GM12865 (cell line): ENCODE measurements around the gene BCL2L12.
"Not testable (repeated sequence)": the region's sequence is repeated elsewhere in the genome, so short reads cannot be mapped to it uniquely, and the experiment has no call there.

Experiments
- DNase-seq: peaks from one replicate; pipeline ENCODE4 v3.0.0; 2010; ENCODE audit warnings: low read depth
- H3K4me3 ChIP-seq: 2 replicates; pipeline ENCODE4 v1.5.1; 2011; ENCODE audit warnings: mild to moderate bottlenecking, low read depth, low read length, control low read depth
- TF ChIP-seq, protein P1 (sequence below): IDR thresholded peaks from 2 replicates; pipeline ENCODE4 v1.5.1; 2011; ENCODE audit warnings: low read length, control low read depth, low read depth, inconsistent platforms; ENCODE audit not compliant: insufficient read depth; ENCODE audit errors: missing control alignments

BCL2L12 gene

GRCh38 chr19:49713236-49713845 is 47.6 kb downstream of the BCL2L12 start:
- no peak overlapping the region for H3K4me3 ChIP-seq
- TF ChIP-seq, protein P1, sequence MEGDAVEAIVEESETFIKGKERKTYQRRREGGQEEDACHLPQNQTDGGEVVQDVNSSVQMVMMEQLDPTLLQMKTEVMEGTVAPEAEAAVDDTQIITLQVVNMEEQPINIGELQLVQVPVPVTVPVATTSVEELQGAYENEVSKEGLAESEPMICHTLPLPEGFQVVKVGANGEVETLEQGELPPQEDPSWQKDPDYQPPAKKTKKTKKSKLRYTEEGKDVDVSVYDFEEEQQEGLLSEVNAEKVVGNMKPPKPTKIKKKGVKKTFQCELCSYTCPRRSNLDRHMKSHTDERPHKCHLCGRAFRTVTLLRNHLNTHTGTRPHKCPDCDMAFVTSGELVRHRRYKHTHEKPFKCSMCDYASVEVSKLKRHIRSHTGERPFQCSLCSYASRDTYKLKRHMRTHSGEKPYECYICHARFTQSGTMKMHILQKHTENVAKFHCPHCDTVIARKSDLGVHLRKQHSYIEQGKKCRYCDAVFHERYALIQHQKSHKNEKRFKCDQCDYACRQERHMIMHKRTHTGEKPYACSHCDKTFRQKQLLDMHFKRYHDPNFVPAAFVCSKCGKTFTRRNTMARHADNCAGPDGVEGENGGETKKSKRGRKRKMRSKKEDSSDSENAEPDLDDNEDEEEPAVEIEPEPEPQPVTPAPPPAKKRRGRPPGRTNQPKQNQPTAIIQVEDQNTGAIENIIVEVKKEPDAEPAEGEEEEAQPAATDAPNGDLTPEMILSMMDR: no peak
- DNase-seq: no peak

GRCh38 chr19:49716154-49716553 is 50.4 kb downstream of the BCL2L12 start:
- TF ChIP-seq, protein P1: no peak
- no peak overlapping the region for H3K4me3 ChIP-seq
- no peak for DNase-seq

DNA sequence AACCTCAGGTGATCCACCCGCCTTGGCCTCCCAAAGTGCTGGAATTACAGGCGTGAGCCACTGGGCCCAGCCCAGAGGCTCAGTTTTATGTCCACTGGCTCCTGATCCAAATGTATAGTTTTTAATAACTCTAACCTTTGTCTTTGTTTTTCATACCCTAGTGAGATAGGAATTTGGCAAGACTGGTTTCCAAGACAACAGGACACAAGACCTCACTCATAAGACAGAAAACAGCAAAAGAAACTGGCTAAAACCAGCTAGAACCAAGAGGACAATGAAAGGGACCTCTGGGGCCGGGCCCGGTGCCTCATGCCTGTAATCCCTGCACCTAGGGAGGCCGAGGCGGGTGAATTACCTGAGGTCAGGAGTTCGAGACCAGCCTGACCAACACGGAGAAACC is 52.8 kb downstream of the BCL2L12 start:
- no peak for DNase-seq
- TF ChIP-seq, protein P1: no peak
- no peak overlapping the region for H3K4me3 ChIP-seq

GRCh38 chr19:49718991-49719390 is 53.3 kb downstream of the BCL2L12 start:
- H3K4me3 ChIP-seq: no peak overlapping the region

GRCh38 chr19:49719420-49719819 is 53.7 kb downstream of the BCL2L12 start:
- not testable (repeated sequence) for H3K4me3 ChIP-seq, DNase-seq

More at GRCh38 chr19:49718991-49719390, 53.3 kb downstream of the BCL2L12 start:
- no peak for DNase-seq
- TF ChIP-seq, protein P1: no peak
